ENCODE results near the gene RNASE12. TPM values are rescaled to one million over a fixed set of nuclear protein-coding genes. Genes with fewer than 3 reads are reported as not detected.

RNASE12 gene
- total RNA-seq, 4 donors from 2014 or later = not detected

DNA sequence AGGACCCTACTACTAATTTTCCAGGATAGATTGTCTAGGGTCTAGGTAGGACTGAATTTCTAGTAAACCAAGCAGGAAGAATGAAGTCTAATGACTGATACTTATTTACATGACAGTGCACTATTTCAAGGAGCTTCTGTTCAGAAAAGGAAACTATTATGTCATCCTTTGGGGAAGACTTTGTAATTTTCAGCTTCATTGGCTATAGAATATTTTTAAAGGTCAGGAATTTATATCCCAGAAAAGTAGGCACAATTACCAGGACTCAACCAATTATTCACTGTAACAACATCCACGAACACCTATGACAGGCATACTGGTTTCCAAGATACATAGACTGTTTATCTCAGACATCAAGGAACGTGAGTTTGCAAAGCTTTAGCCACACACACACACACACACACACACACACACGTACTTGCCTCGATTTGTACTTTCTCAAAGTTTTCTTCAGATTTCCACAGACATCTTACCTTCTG, 27.1 kb upstream of the RNASE12 start:
- intact Hi-C loops (cut with DNase I) = loop anchor here (10.0 kb wide), 1 partner anchor 356 kb away; no protein-coding TSS in a partner anchor
- H3K36me3 ChIP-seq = no peaks in the 10 kb centered on the region
- TF ChIP-seq, protein P1, sequence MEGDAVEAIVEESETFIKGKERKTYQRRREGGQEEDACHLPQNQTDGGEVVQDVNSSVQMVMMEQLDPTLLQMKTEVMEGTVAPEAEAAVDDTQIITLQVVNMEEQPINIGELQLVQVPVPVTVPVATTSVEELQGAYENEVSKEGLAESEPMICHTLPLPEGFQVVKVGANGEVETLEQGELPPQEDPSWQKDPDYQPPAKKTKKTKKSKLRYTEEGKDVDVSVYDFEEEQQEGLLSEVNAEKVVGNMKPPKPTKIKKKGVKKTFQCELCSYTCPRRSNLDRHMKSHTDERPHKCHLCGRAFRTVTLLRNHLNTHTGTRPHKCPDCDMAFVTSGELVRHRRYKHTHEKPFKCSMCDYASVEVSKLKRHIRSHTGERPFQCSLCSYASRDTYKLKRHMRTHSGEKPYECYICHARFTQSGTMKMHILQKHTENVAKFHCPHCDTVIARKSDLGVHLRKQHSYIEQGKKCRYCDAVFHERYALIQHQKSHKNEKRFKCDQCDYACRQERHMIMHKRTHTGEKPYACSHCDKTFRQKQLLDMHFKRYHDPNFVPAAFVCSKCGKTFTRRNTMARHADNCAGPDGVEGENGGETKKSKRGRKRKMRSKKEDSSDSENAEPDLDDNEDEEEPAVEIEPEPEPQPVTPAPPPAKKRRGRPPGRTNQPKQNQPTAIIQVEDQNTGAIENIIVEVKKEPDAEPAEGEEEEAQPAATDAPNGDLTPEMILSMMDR (IDR thresholded peaks at IDR 0.05) = no peak
- TF ChIP-seq POLR2A (IDR thresholded peaks at IDR 0.05) = no peak
- no peak overlapping the region for H3K27ac ChIP-seq
- H3K4me3 ChIP-seq = no peak overlapping the region
- DNase-seq = no peak
- H3K4me1 ChIP-seq = peaks cover 0 to 26% (median 0%) of the 10 kb centered on the region in 3 donors
- H3K27me3 ChIP-seq = peaks cover 0 to 8% (median 0%) of the 10 kb centered on the region in 4 donors
- 44 to 49% methylated on average over 4 of the region's 4 CpGs for whole genome bisulfite sequencing, 2 donors
- H3K9me3 ChIP-seq = no peaks in the 10 kb centered on the region

DNA sequence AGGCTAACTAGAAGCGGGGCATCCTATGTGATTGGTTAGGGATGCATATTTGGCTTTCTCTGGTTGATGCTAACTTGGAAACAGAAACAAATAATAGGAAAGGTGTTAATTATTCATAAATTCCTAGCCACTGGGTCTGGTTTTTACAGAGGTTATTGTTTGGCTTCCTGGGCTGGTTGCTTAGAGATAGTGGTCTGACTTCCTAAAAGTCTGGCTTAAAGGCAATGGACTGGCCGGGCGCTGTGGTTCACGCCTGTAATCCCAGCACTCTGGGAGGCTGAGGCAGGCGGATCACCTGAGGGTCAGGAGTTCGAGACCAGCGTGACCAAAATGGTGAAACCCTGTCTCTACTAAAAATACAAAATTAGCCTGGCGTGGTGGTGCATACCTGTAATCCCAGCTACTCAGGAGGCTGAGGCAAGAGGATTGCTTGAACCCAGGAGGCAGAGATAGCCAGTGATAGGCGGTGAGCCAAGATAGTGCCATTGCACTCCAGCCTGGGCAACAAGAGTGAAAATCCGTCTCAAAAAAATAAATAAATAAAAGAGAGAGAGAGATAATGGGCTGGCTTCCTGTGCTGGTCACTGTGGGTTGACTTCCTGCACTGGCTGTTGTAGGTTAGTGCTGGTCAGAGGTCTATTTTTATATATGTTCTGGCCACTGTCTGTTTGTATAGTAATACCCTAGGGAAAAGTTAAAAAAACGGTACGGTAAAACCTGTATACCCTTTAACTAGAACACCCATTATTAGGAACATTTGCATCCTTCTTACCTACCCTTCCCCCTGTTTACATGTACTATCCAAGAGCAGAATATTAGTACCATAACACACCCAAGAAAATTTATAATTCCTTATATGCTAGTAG, 26.2 kb upstream of the RNASE12 start:
- Histone ChIP-seq H3K9me3 (no peaks in the 10 kb centered on the region), H3K27me3 (no peaks in the 10 kb centered on the region), H3K36me3 (no peaks in the 10 kb centered on the region), H3K4me1 (peaks cover 0 to 29% (median 0%) of the 10 kb centered on the region in 3 donors), H3K27ac (no peak overlapping the region), H3K4me3 (no peak overlapping the region)
- intact Hi-C loops (cut with DNase I) = loop anchor here (10.0 kb wide), 1 partner anchor 357 kb away; no protein-coding TSS in a partner anchor
- TF ChIP-seq POLR2A (IDR thresholded peaks at IDR 0.05) = no peak
- TF ChIP-seq, protein P1 (IDR thresholded peaks at IDR 0.05) = no peak
- 78 to 83% methylated on average over 9 to 12 of the region's 12 CpGs for WGBS, 2 donors
- no peak for DNase-seq

DNA sequence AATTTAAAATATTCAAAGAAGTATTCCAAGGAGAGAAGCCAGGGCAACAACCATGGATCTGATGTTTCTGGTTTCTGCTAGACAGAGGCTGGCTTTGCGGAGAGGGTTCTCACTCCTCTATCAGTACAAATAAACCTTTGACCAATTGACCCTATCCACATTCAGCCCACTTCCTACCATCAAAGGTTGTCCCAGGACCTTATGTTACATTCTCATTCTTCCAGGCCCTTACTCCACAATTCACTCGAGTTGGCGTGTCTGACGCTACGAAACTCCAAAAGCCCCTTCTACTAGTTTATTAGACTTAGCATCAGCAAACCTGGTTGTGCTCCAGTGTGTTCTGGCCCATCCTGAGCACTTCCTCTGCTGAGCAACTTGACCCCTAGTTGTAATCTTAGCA, 24.8 kb upstream of the RNASE12 start:
- TF ChIP-seq, protein P1 (IDR thresholded peaks at IDR 0.05) = no peak
- no peak for TF ChIP-seq POLR2A (IDR thresholded peaks at IDR 0.05)
- Histone ChIP-seq H3K36me3 (no peaks in the 10 kb centered on the region), H3K9me3 (no peaks in the 10 kb centered on the region), H3K27me3 (no peaks in the 10 kb centered on the region), H3K4me3 (no peak overlapping the region), H3K4me1 (peaks cover 0 to 34% (median 0%) of the 10 kb centered on the region in 3 donors), H3K27ac (no peak overlapping the region)
- intact Hi-C loops (cut with DNase I) = loop anchor here (10.0 kb wide), 1 partner anchor 359 kb away; no protein-coding TSS in a partner anchor
- 93% methylated on average over 5 of the region's 5 CpGs for WGBS, 2 donors
- no peak for DNase-seq

DNA sequence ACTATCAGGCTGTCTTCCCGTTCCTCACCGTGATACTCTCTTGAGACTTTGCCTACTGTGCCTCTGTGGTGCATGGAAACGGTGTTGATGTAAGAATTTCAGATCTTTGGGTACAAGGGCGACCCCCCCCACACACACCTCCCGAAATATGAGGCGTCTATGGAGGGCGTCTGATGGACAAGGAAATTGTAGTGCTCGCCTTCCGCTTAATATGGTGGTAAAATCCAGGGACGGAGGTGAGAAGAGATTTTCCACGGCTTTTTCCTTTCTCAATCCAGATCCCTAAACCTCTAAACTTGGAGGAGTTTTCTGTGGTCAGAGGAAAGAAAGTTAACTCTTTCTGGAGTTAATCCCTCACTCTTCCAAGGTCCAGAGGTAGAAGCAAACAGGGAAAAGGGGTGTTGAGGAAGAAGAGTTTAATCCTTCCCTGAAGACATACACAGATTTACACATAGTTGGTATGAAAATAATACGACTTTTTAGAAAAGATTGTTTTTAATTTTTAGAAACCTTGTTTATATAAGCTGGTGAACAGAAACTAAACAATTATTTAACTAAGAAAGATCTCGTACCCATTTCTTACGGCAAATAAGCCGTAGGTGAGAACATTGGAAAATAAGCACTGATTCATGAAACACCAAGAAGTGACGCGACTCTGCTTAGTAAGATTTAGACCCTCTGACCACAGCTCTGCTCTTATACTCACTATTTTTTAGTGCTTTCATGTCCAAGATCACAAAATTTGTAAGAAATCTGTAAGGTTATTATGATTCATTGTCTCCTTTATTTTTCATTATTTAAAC, 23.1 kb upstream of the RNASE12 start:
- no peak for DNase-seq
- Histone ChIP-seq H3K36me3 (no peaks in the 10 kb centered on the region), H3K27ac (peak overlapping the region; percentile 35 to 88 (median 78)), H3K4me1 (peaks cover 0 to 45% (median 6%) of the 10 kb centered on the region in 3 donors), H3K27me3 (no peaks in the 10 kb centered on the region), H3K4me3 (peak overlapping the region; percentile 24 to 67 (median 44)), H3K9me3 (no peaks in the 10 kb centered on the region)
- 18 to 23% methylated on average over 17 of the region's 17 CpGs for whole genome bisulfite sequencing, 2 donors
- intact Hi-C loops (cut with DNase I) = loop anchor here (5.0 to 10.0 kb wide), 2 partner anchors 272 to 361 kb away; partner anchors contain the start of gene PARP2
- TF ChIP-seq, protein P1 (IDR thresholded peaks at IDR 0.05) = no peak
- TF ChIP-seq POLR2A (IDR thresholded peaks at IDR 0.05) = no peak
